Endodermal cell (in vitro differentiated cells): ENCODE results near the gene LZTS2. TPM values are rescaled to one million over a fixed set of nuclear protein-coding genes. Genes with fewer than 3 reads are reported as not detected.

ENCODE experiments used
- DNase-seq: peaks from one replicate; pipeline ENCODE4 v3.0.0-alpha.2; 2017
- H3K27ac ChIP-seq: 2 replicates; pipeline ENCODE4 v1.5.1; 2013; ENCODE audit warnings: mild to moderate bottlenecking, low read depth, low read length, moderate library complexity
- H3K27me3 ChIP-seq: 2 replicates; pipeline ENCODE4 v1.6.1; 2013; ENCODE audit warnings: mild to moderate bottlenecking, low read length, moderate library complexity; ENCODE audit not compliant: insufficient read depth, control insufficient read depth, poor library complexity, severe bottlenecking
- H3K36me3 ChIP-seq: 2 replicates; pipeline ENCODE4 v1.7.0; 2013; ENCODE audit warnings: mild to moderate bottlenecking, low read length, moderate library complexity; ENCODE audit not compliant: control insufficient read depth, insufficient read depth
- H3K4me1 ChIP-seq: one replicate; pipeline ENCODE4 v1.7.0; 2013; ENCODE audit warnings: low read length; ENCODE audit not compliant: control insufficient read depth, insufficient read depth
- H3K4me3 ChIP-seq: 2 replicates; pipeline ENCODE4 v1.5.1; 2013; ENCODE audit warnings: mild to moderate bottlenecking, low read length, moderate library complexity
- H3K9ac ChIP-seq: 2 replicates; pipeline ENCODE4 v1.6.1; 2013; ENCODE audit warnings: mild to moderate bottlenecking, low read length, moderate library complexity; ENCODE audit not compliant: poor library complexity, severe bottlenecking; ENCODE audit errors: extremely low read depth
- H3K9me3 ChIP-seq: 2 replicates; pipeline ENCODE4 v1.6.1; 2013; ENCODE audit warnings: mild to moderate bottlenecking, low read length, moderate library complexity; ENCODE audit not compliant: control insufficient read depth
- H3K27ac Mint-ChIP-seq: 2 replicates; pipeline ENCODE4 v1.8.0; 2020; ENCODE audit warnings: mixed read lengths
- H3K27me3 Mint-ChIP-seq: 2 replicates; pipeline ENCODE4 v1.8.0; 2021; ENCODE audit warnings: mild to moderate bottlenecking, mixed read lengths; ENCODE audit not compliant: insufficient read depth
- H3K36me3 Mint-ChIP-seq: 2 replicates; pipeline ENCODE4 v1.8.0; 2020; ENCODE audit warnings: low read depth, mixed read lengths
- H3K4me1 Mint-ChIP-seq: 2 replicates; pipeline ENCODE4 v1.8.0; 2020; ENCODE audit warnings: mixed read lengths
- H3K4me3 Mint-ChIP-seq: 2 replicates; pipeline ENCODE4 v1.8.0; 2020; ENCODE audit warnings: mild to moderate bottlenecking, moderate library complexity, mixed read lengths
- H3K9me3 Mint-ChIP-seq: 2 replicates; pipeline ENCODE4 v1.8.0; 2020; ENCODE audit warnings: mild to moderate bottlenecking, mixed read lengths
- CTCF ChIP-seq: fragments of 200-600 bp; sonication (generic); conservative IDR thresholded peaks from 2 replicates; pipeline ENCODE4 v1.5.0; 2021; ENCODE audit warnings: antibody characterized with exemption, mild to moderate bottlenecking
- WGBS, 2 experiments: methylation state at CpG; one replicate each; pipeline versions ENCODE4 v1.1.5 to v1.1.7; 2013; ENCODE audit warnings: missing lambda C conversion rate in 2 of 2, mixed read lengths in 1 of 2; ENCODE audit not compliant: insufficient coverage in 1 of 2, insufficient read length in 1 of 2; 5-methylcytosine and 5-hydroxymethylcytosine counted together
- total RNA-seq, 2 donors: library from RNA; stranded (reverse); fragmentation: NEBNext Ultra II Directional in 1 of 2; extraction: Animal tissue kit (Norgen Biotek cat#: 25700) in 1 of 2; gene quantifications; 2 replicates in 1 of 2; 3 replicates in 1 of 2; pipeline ENCODE4 v1.2.1, GENCODE V29; 2021

The LZTS2 gene
- total RNA-seq, 2 donors from 2014 or later = 76.8 to 85.9 TPM

- H3K4me1 ChIP-seq = peaks cover 18% of the 10 kb centered on the region
- Mint-ChIP-seq H3K9me3 (no peaks in the 10 kb centered on the region), H3K27me3 (no peaks in the 10 kb centered on the region), H3K27ac (no peak overlapping the region), H3K4me3 (no peak overlapping the region), H3K4me1 (peaks cover 28% of the 10 kb centered on the region), H3K36me3 (peaks cover 11% of the 10 kb centered on the region)
- no peak overlapping the region for H3K9ac ChIP-seq
- DNase-seq = no peak
- peaks cover 37% of the 10 kb centered on the region for H3K36me3 ChIP-seq
- H3K27ac ChIP-seq = no peak overlapping the region
- TF ChIP-seq CTCF = no peak
- no peak overlapping the region for H3K4me3 ChIP-seq
- no peaks in the 10 kb centered on the region for H3K9me3 ChIP-seq
- no peaks in the 10 kb centered on the region for H3K27me3 ChIP-seq
- WGBS, 2 experiments = 84 to 90% methylated on average over 2 of the region's 2 CpGs
These were observed 32.3 kb upstream of the LZTS2 start for GRCh38 chr10:100967332-100967731.

- Histone ChIP-seq H3K36me3 (peaks cover 30% of the 10 kb centered on the region), H3K4me1 (peaks cover 18% of the 10 kb centered on the region), H3K27me3 (no peaks in the 10 kb centered on the region), H3K9me3 (no peaks in the 10 kb centered on the region), H3K4me3 (no peak overlapping the region), H3K9ac (no peak overlapping the region), H3K27ac (no peak overlapping the region)
- no peak for DNase-seq
- Mint-ChIP-seq H3K27ac (no peak overlapping the region), H3K4me1 (peaks cover 33% of the 10 kb centered on the region), H3K36me3 (peaks cover 8% of the 10 kb centered on the region), H3K4me3 (peak overlapping the region; percentile 74), H3K9me3 (no peaks in the 10 kb centered on the region), H3K27me3 (no peaks in the 10 kb centered on the region)
- WGBS, 2 experiments = 100% methylated on average over 1 of the region's 2 CpGs
- TF ChIP-seq CTCF = no peak
These were observed 31.4 kb upstream of the LZTS2 start for GRCh38 chr10:100968062-100968736.

GRCh38 chr10:100968863-100969186, 30.8 kb upstream of the LZTS2 start:
- Mint-ChIP-seq H3K36me3 (peaks cover 14% of the 10 kb centered on the region), H3K4me3 (peak overlapping the region; percentile 74), H3K27me3 (no peaks in the 10 kb centered on the region), H3K9me3 (no peaks in the 10 kb centered on the region), H3K4me1 (peaks cover 33% of the 10 kb centered on the region), H3K27ac (no peak overlapping the region)
- no peak for TF ChIP-seq CTCF
- Histone ChIP-seq H3K27ac (no peak overlapping the region), H3K4me3 (peak overlapping the region; percentile 74), H3K9ac (no peak overlapping the region), H3K4me1 (peaks cover 18% of the 10 kb centered on the region), H3K27me3 (no peaks in the 10 kb centered on the region), H3K36me3 (peaks cover 25% of the 10 kb centered on the region), H3K9me3 (no peaks in the 10 kb centered on the region)
- WGBS, 2 experiments = 14 to 38% methylated on average over 4 to 9 of the region's 9 CpGs
- DNase-seq = no peak
